Loucy (cell line): ENCODE data around the gene SDR42E2.

Source experiments
- CTCF ChIP-seq: fragments of 200-600 bp; sonication (generic); conservative IDR thresholded peaks from 2 replicates; pipeline ENCODE4 v1.5.1; 2014; ENCODE audit warnings: mild to moderate bottlenecking, antibody characterized with exemption, low read length
- EZH2phosphoT487 ChIP-seq: fragments of 200-600 bp; IDR thresholded peaks from 2 replicates; pipeline ENCODE4 v1.6.1; 2018; ENCODE audit warnings: antibody characterized with exemption, mild to moderate bottlenecking, moderate library complexity, borderline replicate concordance

GRCh38 chr16:22240023-22240710 is 77.9 kb downstream of the SDR42E2 start:
- TF ChIP-seq EZH2phosphoT487, result no peak
- TF ChIP-seq CTCF, result no peak
